Mononuclear cell (primary cell): ENCODE results near the gene ELAVL1. TPM values are rescaled to one million over a fixed set of nuclear protein-coding genes. Genes with fewer than 3 reads are reported as not detected.

ENCODE experiments used
- H3K27me3 ChIP-seq: 2 replicates; pipeline ENCODE4 v1.6.0; 2011; ENCODE audit warnings: low read length, control low read depth; ENCODE audit not compliant: insufficient read depth
- H3K4me1 ChIP-seq: 2 replicates; pipeline ENCODE4 v1.5.1; 2011; ENCODE audit warnings: mild to moderate bottlenecking, low read length, control low read depth; ENCODE audit not compliant: insufficient read depth
- H3K4me3 ChIP-seq: 2 replicates; pipeline ENCODE4 v1.5.1; 2011; ENCODE audit warnings: mild to moderate bottlenecking, low read length, moderate library complexity
- H3K9me3 ChIP-seq: 2 replicates; pipeline ENCODE4 v1.5.1; 2011; ENCODE audit warnings: low read depth, mild to moderate bottlenecking, control low read depth, low read length
- total RNA-seq: library from RNA; depleted of rRNA; stranded (reverse); fragments of >200 nt; gene quantifications from one replicate; pipeline ENCODE4 v1.2.3, GENCODE V29; 2012

ELAVL1 gene
- total RNA-seq, 1 donor: 9.2 TPM

DNA sequence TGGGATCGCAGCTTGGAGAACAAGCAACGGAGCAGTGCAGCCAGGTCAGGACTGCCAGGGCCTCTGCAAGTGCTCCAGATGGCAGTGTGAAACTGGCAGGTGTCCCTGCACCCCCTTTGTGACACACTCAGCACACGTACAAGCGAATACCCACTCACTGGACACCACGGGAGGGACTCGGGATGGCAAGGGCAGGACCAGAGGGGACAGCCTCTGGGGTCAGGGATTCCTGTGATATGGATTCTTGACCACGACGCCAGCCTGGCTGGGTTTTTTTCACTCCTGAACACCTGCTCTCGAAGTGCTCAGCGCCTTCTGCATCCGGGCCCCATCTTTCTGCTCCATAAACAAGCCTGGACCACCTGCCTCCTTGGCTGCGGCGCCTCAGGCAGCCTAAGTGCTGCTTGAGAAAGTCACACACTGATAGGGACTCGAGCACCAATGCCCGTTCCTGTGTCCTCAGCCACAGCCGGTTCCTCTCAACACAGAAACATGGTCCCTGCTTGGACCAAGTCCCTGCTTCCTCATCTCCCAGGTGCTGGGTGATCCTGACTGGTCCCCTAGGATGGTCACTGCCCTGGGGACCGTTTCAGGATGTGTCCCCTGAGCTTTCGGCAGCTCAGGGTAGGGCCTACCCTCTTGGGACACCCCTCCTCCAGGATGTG is 22.0 kb downstream of the ELAVL1 start:
- Histone ChIP-seq H3K4me3 (no peak overlapping the region), H3K27me3 (no peaks in the 10 kb centered on the region), H3K9me3 (no peaks in the 10 kb centered on the region), H3K4me1 (no peaks in the 10 kb centered on the region)

DNA sequence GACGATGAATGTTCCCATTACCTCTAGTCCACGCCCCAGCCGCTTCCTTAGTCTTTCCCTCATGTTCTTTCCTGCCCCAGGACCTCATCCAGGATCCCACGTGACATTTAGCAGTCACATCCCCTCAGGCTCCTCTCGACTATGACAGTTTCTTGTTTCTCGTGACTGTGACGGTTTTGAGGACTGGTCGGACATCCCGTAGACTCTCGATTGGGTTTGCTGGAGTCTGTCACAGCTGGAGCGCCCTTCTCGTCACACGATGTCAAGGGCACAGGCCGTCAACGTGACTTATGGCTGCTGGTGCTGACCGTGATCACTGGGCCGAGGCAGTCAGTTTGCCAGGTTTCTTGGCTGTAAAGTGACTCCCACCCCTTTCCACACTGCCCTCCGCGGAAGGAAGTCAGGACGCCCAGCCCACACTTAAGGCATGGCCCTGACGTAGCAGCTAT is 22.8 kb downstream of the ELAVL1 start:
- no peak overlapping the region for H3K4me3 ChIP-seq
- H3K9me3 ChIP-seq: no peaks in the 10 kb centered on the region
- no peaks in the 10 kb centered on the region for H3K27me3 ChIP-seq
- H3K4me1 ChIP-seq: no peaks in the 10 kb centered on the region

DNA sequence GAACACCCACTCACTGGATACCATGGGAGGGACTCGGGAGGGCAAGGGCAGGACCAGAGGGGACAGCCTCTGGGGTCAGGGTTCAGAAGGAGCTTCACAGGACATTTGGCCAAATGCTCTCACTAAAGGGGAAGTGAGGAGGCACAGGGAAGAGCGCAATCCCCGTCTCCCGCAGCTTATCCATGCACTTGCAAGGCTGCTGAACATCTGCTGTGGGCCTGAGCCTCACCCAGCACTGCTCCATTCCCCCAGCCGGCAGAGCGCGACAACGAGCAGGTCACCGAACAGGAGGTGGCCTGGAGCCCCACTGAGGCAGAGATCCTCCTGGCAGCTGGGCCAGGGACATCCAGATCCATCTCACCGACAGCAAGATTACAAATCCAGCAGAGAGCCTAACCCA is 23.3 kb downstream of the ELAVL1 start:
- no peak overlapping the region for H3K4me3 ChIP-seq
- H3K27me3 ChIP-seq: no peaks in the 10 kb centered on the region
- no peaks in the 10 kb centered on the region for H3K4me1 ChIP-seq
- no peaks in the 10 kb centered on the region for H3K9me3 ChIP-seq

DNA sequence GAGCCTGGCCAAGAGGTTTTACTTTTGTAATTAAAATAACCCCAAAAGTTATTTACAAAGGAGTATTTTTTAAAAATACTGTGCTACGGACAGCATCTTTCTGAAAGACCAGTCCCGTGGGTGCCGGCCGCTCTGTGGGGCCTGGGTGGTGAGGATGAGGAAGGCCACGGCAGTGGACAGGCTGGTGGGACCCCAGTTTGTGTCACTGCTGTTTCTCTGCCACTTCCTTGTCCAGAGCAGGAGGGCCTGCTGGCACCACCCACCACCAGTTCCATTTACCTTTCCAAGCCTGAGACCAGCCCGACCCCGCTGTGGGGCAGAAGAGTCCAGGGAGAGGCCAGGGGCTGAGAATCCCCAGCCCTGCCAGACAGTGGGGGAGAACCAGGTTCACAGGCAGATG is 23.8 kb downstream of the ELAVL1 start:
- Histone ChIP-seq H3K4me1 (no peaks in the 10 kb centered on the region), H3K27me3 (no peaks in the 10 kb centered on the region), H3K9me3 (no peaks in the 10 kb centered on the region)

DNA sequence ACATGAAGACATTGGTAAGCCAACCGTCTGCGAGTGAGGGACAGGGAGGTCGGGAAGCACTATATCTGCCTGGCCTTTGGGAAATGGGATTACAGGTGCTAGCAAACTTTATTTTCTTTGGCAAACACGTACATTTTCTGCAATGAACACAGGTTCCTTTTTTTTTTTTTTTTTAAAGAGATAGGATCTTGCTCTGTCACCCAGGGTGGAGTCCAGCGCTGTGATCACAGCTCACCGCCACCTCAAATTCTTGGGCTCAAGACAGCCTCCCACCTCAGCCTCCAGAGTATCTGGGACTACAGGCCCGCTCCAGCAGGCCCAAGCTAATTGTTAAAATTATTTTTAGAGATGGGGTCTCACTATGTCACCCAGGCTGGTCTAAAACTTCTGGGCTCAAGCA is 24.2 kb downstream of the ELAVL1 start:
- Histone ChIP-seq H3K27me3 (no peaks in the 10 kb centered on the region), H3K9me3 (no peaks in the 10 kb centered on the region), H3K4me1 (no peaks in the 10 kb centered on the region), H3K4me3 (no peak overlapping the region)

More for the DNA sequence above, 23.8 kb downstream of the ELAVL1 start:
- no peak overlapping the region for H3K4me3 ChIP-seq

DNA sequence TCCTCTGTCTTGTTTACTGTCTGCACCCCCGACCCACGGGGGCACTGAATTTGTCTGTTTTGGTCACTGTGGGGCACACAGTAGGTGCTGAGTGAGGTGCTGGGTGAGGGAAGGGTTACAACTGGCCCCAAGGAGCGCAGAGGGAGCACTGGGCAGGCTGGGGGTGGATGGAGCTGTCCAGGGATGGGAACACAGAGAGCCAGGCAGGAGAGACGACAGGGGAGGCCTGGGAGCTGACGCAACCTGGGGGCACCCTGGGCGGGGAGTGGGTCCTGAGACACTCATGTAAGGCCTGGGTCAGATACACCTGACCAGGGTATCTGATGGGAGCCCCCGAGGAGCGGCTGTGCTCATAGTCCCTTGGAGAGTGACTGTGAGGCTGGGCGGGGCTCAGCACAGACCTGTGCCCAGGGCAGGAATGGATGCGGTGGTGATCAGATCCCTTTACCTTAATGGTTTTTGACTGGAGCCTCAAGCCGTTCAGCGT is 24.8 kb downstream of the ELAVL1 start:
- Histone ChIP-seq H3K9me3 (no peaks in the 10 kb centered on the region), H3K4me1 (no peaks in the 10 kb centered on the region), H3K4me3 (no peak overlapping the region), H3K27me3 (no peaks in the 10 kb centered on the region)

DNA sequence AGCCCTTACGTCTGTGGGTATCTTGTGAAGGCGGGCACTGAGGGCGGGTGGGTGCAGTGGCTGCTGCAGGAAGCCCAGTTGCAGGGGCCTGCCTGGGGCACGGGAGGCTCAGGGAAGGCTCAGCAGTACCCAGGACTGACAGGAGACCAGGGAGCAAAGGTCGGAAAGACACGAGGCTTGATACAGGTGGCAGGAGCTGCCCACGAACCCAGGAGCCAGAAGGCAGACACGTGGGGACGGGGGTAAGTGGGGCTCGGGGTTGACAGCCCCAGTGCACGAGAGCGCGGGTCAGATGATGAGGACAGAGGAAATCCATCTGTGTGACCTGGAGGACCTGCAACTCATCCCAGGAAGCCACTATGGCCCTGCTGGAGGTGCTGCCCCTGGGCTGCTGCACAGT is 25.3 kb downstream of the ELAVL1 start:
- Histone ChIP-seq H3K4me1 (no peaks in the 10 kb centered on the region), H3K27me3 (no peaks in the 10 kb centered on the region), H3K9me3 (no peaks in the 10 kb centered on the region), H3K4me3 (no peak overlapping the region)

DNA sequence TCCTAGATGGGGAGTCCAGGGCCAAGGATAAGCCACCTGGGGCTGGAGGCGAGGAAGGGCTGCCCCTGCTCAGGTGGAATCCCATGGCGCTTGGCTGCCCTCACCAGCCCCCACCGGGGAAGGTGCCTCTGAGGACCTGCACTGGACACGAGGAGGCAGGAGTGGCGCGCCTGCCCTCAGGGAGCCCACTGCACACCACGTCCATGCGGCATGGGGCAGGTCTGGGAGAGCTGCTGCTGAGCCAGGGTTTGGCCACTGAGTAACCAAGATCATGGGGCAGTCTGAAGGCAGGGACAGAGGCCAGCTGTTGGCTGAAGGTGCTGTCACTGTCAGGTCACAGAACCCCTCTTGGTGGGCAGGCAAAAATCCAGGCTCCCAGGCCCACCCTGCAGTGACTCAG is 25.9 kb downstream of the ELAVL1 start:
- no peak overlapping the region for H3K4me3 ChIP-seq
- no peaks in the 10 kb centered on the region for H3K4me1 ChIP-seq
- H3K9me3 ChIP-seq: no peaks in the 10 kb centered on the region
- H3K27me3 ChIP-seq: no peaks in the 10 kb centered on the region

DNA sequence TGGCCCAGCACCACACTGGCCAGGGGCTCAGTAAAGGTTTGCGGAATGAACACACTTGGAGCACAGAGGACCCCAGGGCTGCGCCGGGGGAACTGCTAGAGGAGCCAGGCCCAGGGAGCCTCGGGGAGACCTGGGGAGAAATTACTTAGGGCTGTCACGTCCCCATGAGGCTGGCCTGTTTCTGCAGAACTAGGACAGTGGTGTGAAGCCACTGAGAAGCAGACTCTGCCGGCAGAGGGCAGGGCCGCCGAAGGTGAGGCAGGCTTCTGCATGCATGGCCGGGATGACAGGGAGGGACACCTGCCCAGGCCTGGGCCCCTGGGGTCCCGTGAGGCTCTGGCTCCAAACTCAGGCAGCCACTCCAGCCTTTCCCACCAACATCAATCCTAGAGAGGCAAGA is 26.4 kb downstream of the ELAVL1 start:
- no peaks in the 10 kb centered on the region for H3K9me3 ChIP-seq
- no peak overlapping the region for H3K4me3 ChIP-seq
- no peaks in the 10 kb centered on the region for H3K4me1 ChIP-seq
- H3K27me3 ChIP-seq: no peaks in the 10 kb centered on the region

DNA sequence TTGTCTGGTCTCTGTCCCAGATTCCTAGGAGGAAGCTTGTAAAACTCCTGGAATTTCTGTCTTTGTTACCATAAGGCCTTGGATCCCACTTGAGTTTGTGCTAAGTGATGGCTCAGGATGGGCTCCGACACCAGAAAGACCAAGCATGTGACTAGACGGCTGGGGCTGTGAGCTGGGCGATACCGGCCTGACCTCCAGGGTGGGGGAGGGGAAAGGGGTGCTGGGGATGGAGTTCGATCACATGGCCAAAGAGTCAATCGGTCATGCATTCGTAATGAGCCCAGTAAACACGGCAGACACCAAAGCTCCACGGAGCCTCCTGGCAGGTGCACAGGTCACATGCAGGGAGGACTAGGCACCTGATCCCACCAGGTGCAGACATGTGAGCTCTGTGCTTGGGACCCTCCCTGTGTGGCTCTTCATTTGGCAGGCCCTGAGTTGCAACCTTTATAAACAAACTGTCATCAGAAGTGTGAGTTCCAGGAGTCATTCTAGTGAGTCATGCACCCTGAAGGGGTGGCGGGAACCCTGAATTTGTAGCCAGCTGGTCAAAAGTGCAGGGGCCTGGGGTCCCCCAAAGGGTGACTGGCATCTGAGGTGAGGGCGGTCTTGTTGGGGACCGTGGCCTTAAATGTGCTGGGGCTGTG is 27.1 kb downstream of the ELAVL1 start:
- Histone ChIP-seq H3K9me3 (no peaks in the 10 kb centered on the region), H3K4me3 (no peak overlapping the region), H3K4me1 (no peaks in the 10 kb centered on the region), H3K27me3 (no peaks in the 10 kb centered on the region)

DNA sequence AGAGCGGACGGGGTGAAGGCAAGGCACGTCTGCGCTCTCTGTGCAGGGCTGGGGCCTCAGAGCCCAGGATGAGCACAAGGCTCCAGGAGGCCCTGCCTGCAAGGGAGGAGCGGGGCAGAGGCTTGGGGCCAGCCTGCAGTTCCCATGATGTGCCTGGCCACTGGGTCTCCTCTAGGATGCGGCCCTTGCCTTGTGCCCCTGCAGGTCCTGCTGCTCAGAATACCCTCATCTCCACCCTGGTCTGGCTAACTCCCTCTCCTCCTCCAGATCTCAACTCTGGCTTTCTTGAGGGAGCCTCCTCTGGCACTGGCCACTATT is 27.8 kb downstream of the ELAVL1 start:
- H3K27me3 ChIP-seq: no peaks in the 10 kb centered on the region
- no peaks in the 10 kb centered on the region for H3K9me3 ChIP-seq
- no peak overlapping the region for H3K4me3 ChIP-seq
- H3K4me1 ChIP-seq: no peaks in the 10 kb centered on the region

DNA sequence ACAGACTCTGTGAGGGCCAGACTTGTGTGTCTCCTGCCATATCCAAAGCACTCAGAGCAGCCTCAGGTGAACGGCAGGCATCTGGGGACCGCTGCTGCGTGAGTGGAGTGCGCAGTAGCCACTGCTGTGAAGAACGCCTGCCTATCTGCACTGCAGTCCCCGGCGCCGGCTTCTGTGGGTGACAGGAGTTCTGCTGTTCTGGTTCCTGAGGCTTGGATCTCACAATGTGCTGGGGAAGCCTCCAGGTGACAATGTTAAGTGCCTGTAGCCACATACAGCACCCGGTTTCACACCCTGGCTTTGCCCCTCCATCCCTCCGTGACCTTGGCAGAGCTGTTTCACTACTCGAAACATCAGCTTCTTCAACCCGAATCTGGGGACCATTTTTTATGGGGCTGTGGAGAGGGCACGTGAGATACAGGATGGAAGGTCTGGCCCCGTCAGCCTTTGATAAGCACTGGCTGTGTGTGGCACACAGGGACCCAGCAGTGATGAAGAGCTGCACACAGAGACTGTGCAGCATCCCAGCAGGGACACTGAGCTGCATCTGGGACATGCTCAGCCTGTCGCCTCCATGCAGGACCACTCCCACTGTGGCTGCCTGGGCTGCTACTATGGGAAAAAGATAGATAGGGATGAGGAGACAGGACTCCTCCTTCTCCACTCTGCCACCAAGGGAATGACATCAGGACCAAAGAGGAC is 28.3 kb downstream of the ELAVL1 start:
- H3K4me3 ChIP-seq: no peak overlapping the region
- no peaks in the 10 kb centered on the region for H3K9me3 ChIP-seq
- no peaks in the 10 kb centered on the region for H3K4me1 ChIP-seq
- H3K27me3 ChIP-seq: no peaks in the 10 kb centered on the region

DNA sequence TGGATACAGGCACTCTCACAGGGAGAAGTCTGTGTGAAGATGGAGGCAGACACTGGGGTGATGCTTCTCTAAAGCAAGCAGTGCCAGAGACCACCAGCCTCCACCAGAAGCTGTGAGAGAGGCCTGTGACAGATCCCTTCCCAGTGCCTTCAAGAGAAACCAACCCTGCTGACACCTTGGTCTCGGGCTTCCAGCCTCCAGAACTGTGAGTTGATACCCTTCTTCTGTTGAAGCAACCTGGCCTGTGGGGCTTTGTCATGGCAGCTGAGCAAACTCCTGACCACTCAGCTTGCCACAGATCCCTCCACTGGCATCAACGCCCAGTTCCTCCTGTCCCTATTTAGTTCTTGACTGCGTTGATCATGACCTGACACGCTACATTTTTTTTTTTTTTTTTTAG is 29.0 kb downstream of the ELAVL1 start:
- Histone ChIP-seq H3K4me3 (no peak overlapping the region), H3K27me3 (no peaks in the 10 kb centered on the region), H3K9me3 (no peaks in the 10 kb centered on the region), H3K4me1 (no peaks in the 10 kb centered on the region)

DNA sequence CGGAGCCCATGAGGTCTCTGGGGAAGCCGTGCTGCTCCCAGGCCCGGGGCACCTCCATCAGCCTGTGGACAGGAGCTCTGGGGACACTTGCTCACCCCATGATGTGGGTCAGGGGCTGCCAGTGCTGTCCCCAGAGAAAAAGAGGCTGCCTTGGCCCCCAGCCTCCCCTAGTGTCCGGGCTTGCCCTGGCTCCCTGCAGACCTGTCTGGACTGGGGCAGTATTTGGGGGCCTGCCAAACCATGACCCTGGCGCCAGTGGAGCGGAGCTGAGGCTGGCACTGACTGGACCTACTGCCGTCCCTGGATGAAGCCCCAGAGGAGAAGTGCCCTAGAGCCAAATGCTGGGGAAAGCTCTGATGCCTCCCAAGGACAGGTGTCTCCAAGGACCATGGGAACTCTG is 30.4 kb downstream of the ELAVL1 start:
- Histone ChIP-seq H3K27me3 (no peaks in the 10 kb centered on the region), H3K9me3 (no peaks in the 10 kb centered on the region), H3K4me1 (no peaks in the 10 kb centered on the region), H3K4me3 (no peak overlapping the region)

DNA sequence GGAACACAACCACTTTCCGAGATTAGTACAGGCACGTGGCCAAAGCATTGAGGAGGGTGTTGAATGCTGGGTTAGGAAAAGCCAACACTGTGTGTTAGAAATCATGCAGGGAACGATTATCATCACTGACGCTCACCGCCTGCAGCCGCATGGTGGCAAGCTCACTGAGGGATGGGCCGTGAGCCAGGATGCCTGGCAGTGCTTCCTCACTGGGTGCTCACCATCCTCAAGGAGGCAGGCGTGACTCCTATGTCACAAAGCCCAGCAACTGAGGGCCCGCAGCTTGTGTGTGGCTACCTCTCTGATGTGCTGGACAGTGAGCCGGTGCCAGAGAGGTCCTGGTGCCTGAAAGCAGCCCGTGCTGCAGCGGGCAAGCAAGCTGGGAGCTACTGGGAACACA is 31.6 kb downstream of the ELAVL1 start:
- Histone ChIP-seq H3K27me3 (no peaks in the 10 kb centered on the region), H3K9me3 (no peaks in the 10 kb centered on the region), H3K4me3 (no peak overlapping the region), H3K4me1 (no peaks in the 10 kb centered on the region)
